ENCODE data around the gene CNTNAP1. TPM values are rescaled to one million over a fixed set of nuclear protein-coding genes. Genes with fewer than 3 reads are reported as not detected.

CNTNAP1 gene
- total and polyA plus RNA-seq, 9 of the 15 experiments (the other 6 are each of a cell fraction or from before 2014, with no cell fraction given) = 0.10 to 1.8 (median 0.62) TPM

GRCh38 chr17:42670789-42671657, 11.3 kb upstream of the CNTNAP1 start:
- TF ChIP-seq MEF2A (IDR thresholded peaks at IDR 0.05; ENCODE audit: control insufficient read depth, low read depth, low read length) (no peak), ATF7 (IDR thresholded peaks at IDR 0.05) (no peak), ZNF316 (IDR thresholded peaks at IDR 0.05) (peak; percentile 38; the same call in 1 of the 2 replicates)
- ATAC-seq (no peak), FAIRE-seq (no peak), DNase-seq (ENCODE audit: extremely low read depth in 1 of 4, low spot score in 3 of 4) (no peak)
- no peaks in the 10 kb centered on the region for H3K9me3 ChIP-seq (replicated peaks; ENCODE audit: control insufficient read depth, insufficient read depth, low read depth, low read length)
- no TSS peak for BruUV-seq (replicated peaks)
- intact Hi-C loops (cut with micrococcal nuclease) (no loop called here), in situ Hi-C loops (cut with MboI) (no loop called here)
- CTCF ChIA-PET (ENCODE audit: low intra/inter-chr PET ratio) = no interaction called here
- peaks cover 20% of the 10 kb centered on the region for H3K79me2 ChIP-seq (ENCODE audit: control insufficient read depth, insufficient read depth, low read length)
- 97% methylated on average over 22 of the region's 50 CpGs for WGBS (ENCODE audit: insufficient coverage, low coverage, missing lambda C conversion rate)
- no peak overlapping the region for H3K9ac ChIP-seq (ENCODE audit: insufficient read depth in 1 of 2, low read depth in 2 of 2, low read length in 2 of 2)
- no peak overlapping the region for H3K27ac ChIP-seq (ENCODE audit: extremely low read depth, low read depth, low read length)
- no peak overlapping the region for H3K4me2 ChIP-seq (ENCODE audit: insufficient read depth, low read length)
- no peak overlapping the region for H2AFZ ChIP-seq (ENCODE audit: low read depth, low read length)
- no peaks in the 10 kb centered on the region for H3K27me3 ChIP-seq (ENCODE audit: control insufficient read depth in 2 of 2, insufficient read depth in 2 of 2, low read length in 2 of 2)
- H4K20me1 ChIP-seq (replicated peaks; ENCODE audit: control insufficient read depth, insufficient read depth, low read length) = peaks cover 5% of the 10 kb centered on the region
- H3K4me1 ChIP-seq (replicated peaks in 1 of 2; ENCODE audit: control insufficient read depth in 2 of 2, insufficient read depth in 2 of 2, low read length in 2 of 2) = peaks cover 20 to 56% of the 10 kb centered on the region in 2 experiments
- POLR2A ChIA-PET = interaction anchor here (0.8 to 1.3 kb wide), 4 partner anchors 9 to 38 kb away, joined by 3 to 5 read pairs (median 4); no protein-coding TSS in a partner anchor
- peaks cover 63% of the 10 kb centered on the region; the same call in 2 of the 3 replicates for H3K36me3 ChIP-seq (ENCODE audit: control insufficient read depth, insufficient read depth, low read length)
- no peaks in the 10 kb centered on the region for H3K9me1 ChIP-seq (ENCODE audit: control insufficient read depth, insufficient read depth, low read length)
- no peak overlapping the region for H3K4me3 ChIP-seq

GRCh38 chr17:42672038-42672437, 10.3 kb upstream of the CNTNAP1 start:
- no TSS peak for BruUV-seq (replicated peaks)
- H2AFZ ChIP-seq (ENCODE audit: low read depth, low read length) = no peak overlapping the region
- no peak overlapping the region for H3K9ac ChIP-seq (ENCODE audit: insufficient read depth in 1 of 2, low read depth in 2 of 2, low read length in 2 of 2)
- H3K36me3 ChIP-seq (ENCODE audit: control insufficient read depth, insufficient read depth, low read length) = peaks cover 61% of the 10 kb centered on the region; the same call in 2 of the 3 replicates
- intact Hi-C loops (cut with micrococcal nuclease) = no loop called here
- POLR2A ChIA-PET = interaction anchor here (0.7 to 1.3 kb wide), 4 partner anchors 10 to 326 kb away, joined by 3 to 5 read pairs (median 4); partner anchors contain the start of gene RPL27
- over 99% methylated on average over 14 of the region's 28 CpGs for WGBS (ENCODE audit: insufficient coverage, low coverage, missing lambda C conversion rate)
- no peak overlapping the region for H3K4me2 ChIP-seq (ENCODE audit: insufficient read depth, low read length)
- H3K4me1 ChIP-seq (replicated peaks in 1 of 2; ENCODE audit: control insufficient read depth in 2 of 2, insufficient read depth in 2 of 2, low read length in 2 of 2) = peaks cover 20 to 64% of the 10 kb centered on the region in 2 experiments
- peaks cover 5% of the 10 kb centered on the region for H4K20me1 ChIP-seq (replicated peaks; ENCODE audit: control insufficient read depth, insufficient read depth, low read length)
- no peak for DNase-seq (ENCODE audit: extremely low read depth in 1 of 4, low spot score in 3 of 4)
- no peak for TF ChIP-seq JUND (IDR thresholded peaks at IDR 0.05; ENCODE audit: borderline replicate concordance, low read depth, low read length)
- TF ChIP-seq JUND (tag; IDR thresholded peaks at IDR 0.05; ENCODE audit: borderline replicate concordance, low read depth, low read length) = no peak
- no peak for TF ChIP-seq SMARCA5 (IDR thresholded peaks at IDR 0.05)
- 0 out of 2 replicates have a peak, but pooled peaks have one; percentile 15 for TF ChIP-seq POLR2G (IDR thresholded peaks at IDR 0.05; ENCODE audit: low read depth, low read length)
- no peaks in the 10 kb centered on the region for H3K9me1 ChIP-seq (ENCODE audit: control insufficient read depth, insufficient read depth, low read length)
- FAIRE-seq = no peak
- ATAC-seq = no peak
- CTCF ChIA-PET (ENCODE audit: low intra/inter-chr PET ratio) = no interaction called here
- H3K4me3 ChIP-seq = no peak overlapping the region
- H3K27ac ChIP-seq (ENCODE audit: extremely low read depth, low read depth, low read length) = no peak overlapping the region
- H3K79me2 ChIP-seq (ENCODE audit: control insufficient read depth, insufficient read depth, low read length) = peaks cover 28% of the 10 kb centered on the region
- in situ Hi-C loops (cut with MboI) = no loop called here
- H3K9me3 ChIP-seq (replicated peaks; ENCODE audit: control insufficient read depth, insufficient read depth, low read depth, low read length) = no peaks in the 10 kb centered on the region
- H3K27me3 ChIP-seq (ENCODE audit: control insufficient read depth in 2 of 2, insufficient read depth in 2 of 2, low read length in 2 of 2) = no peaks in the 10 kb centered on the region

Measured in K562 (cell line).